Stimulated activated CD4-positive, alpha-beta T cell treated with anti-CD3 and anti-CD28 coated beads, Interleukin-1b, Interleukin-23, amount 100 ng/mL, for 4 hours (primary cell): ENCODE measurements around the gene PEX13.

Source experiments
- DNase-seq, 2 donors: peaks; one replicate each; pipeline ENCODE4 v3.0.0-alpha.2; 2020; ENCODE audit warnings: low read depth in 2 of 2

The PEX13 gene

DNA sequence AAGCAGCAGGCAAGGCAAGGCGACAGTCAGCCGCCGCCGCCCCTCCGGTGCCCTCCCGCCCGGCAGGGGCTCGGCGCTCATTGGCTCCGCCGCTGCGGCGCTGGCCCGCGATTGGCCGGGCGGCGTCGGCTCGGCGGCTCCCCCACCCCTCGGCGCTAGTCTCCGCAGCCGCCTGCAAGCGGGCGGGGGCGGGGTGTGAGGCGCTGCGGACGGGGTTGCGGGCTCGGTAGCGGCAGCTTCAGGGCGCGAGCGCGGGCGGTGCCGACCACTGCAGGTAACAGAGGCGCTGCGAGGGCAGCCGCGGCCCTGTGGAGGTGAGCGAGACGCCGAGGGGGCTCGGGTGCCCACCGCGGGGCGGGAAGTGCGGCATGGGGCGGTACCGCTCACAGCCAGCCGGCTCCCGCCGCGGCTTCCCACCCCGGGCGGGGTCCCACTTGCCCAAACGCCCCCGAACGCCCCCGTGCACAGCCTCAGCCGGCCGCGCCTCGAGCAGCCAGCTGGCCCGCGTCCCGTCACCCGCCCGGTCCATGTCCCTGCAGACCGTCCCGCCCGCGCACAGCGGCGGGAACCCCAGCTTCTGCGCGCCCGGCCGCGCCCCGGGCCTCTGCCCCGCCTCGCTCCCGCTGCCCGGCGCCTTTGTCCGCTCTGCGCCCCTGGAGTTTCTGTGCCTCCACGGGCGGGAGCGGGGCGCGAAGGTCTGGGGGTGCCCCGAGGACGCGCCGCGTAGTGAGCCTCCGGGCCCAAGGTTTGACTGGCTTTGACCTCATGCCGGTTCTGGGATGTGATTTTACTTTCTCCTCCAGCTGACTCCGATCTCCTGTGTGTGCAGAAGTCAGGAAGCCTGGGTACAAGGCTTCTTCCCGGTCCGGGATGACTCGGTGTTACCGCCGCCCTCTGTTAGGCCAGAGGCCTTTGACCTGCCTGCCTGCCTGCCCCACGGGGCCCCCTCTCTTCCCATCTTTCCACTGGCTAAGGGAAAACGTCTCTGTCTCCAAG is 48.5 kb downstream of the PEX13 start, which contains the start of gene SANBR:
Gene SANBR (plus strand): TSS at position 158 of the 996 bp plus-strand sequence. CDS start 4,480 bp downstream, outside the sequence.
- peak; percentile 72 to 81 for DNase-seq

DNA sequence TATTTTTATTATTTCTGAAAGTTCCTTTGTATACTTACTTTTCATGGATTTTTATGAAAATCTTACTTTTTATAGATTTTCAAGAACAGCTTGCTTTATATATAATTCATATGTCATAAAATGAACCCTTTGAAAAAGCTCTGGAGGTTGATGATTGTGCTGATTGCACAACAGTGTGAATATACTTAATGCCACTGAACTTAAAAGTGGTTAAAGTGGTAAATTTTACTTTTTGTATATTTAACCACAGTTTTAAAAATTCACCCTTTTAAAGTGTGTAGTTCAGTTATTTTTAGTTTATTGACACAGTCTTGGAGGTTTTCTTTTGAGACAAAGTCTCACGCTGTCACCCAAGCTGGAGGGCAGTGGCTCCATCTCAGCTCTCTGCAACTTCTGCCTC is 56.6 kb downstream of the PEX13 start:
- no peak for DNase-seq

DNA sequence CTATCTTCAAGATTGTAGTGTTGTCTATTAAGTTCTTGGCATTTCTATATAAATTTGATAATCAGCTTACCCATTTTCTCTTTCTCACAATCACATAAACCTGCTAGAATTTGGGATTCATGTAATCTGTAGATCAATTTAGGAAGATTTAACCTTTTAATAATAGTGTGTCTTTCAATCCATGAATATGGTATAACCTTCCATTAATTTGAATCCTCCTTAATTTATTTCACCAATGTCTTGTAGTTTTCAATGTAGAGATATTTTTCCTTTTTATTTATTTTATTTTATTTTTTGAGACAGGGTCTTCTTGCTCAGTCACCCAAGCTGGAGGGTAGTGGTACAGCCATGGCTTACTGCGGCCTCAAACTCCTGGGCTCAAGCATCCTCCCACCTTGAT is 68.4 kb downstream of the PEX13 start:
- DNase-seq: no peak

DNA sequence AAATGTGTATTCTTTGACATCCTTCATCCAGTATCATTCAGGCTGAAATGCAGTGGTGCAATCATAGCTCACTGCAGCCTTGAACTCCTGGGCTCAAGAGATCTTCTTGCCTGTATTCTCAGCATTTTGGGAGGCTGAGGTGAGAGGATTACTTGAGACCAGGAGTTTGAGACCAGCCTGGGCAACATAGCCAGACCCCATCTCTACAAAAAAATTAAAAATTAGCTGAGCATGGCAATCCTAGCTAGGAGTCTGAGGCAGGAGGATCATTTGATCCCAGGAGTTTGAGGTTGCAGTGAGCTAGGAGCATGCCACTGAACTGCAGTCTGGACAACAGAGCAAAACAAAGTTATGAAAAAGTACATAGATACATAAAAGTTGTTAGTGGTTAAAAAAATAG is 72.3 kb downstream of the PEX13 start:
- no peak for DNase-seq

GRCh38 chr2:61090386-61090921 is 72.9 kb downstream of the PEX13 start:
- DNase-seq: no peak

DNA sequence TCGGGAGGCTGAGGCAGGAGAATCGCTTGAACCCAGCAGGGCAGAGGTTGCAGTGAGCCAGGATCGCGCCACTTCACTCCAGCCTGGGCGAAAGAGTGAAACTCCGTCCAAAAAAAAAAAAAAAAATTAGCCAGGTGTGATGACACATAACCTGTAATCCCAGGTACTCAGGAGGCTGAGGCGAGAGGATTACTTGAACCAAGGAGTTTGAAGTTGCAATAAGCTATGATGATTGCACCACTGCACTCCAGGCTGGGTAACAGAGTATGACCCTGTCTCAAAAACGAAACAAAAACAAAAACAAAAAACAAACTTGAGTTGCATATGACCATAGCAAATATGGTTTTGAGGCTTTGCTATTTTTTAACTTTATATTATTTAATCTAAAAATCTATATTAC is 74.0 kb downstream of the PEX13 start:
- DNase-seq: no peak

DNA sequence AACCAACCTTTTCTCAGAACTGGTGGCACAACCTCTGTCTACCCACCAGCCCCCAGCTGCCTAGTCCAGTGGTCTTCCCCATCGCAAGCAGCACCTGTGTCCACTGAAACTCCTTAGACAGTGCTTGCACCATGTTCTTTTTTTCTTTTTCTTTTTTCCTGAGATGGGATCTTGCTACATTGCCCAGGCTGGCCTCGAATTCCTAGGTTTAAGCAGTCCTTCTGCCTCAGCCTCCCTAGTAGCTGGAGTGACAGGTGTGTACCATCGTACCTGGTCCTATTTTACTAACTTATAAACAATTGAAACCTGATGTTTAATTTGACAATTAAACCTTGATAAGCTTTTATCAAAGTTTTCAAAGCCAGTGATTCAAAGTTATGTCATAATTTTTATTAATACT is 78.9 kb downstream of the PEX13 start:
- no peak for DNase-seq

- no peak for DNase-seq
These were observed 83.3 kb downstream of the PEX13 start for GRCh38 chr2:61100801-61101200.
